GM21737 (cell line): ENCODE results near the gene PDE4DIP.
"Not testable (repeated sequence)": the region's sequence is repeated elsewhere in the genome, so short reads cannot be mapped to it uniquely, and the experiment has no call there.

ENCODE experiments used
- ATAC-seq: cut with Tn5 transposase; IDR thresholded peaks from one replicate; pipeline ENCODE4 v1.9.1; 2021; ENCODE audit warnings: mild to moderate bottlenecking, moderate library complexity; ENCODE audit not compliant: unreplicated experiment

PDE4DIP gene

DNA sequence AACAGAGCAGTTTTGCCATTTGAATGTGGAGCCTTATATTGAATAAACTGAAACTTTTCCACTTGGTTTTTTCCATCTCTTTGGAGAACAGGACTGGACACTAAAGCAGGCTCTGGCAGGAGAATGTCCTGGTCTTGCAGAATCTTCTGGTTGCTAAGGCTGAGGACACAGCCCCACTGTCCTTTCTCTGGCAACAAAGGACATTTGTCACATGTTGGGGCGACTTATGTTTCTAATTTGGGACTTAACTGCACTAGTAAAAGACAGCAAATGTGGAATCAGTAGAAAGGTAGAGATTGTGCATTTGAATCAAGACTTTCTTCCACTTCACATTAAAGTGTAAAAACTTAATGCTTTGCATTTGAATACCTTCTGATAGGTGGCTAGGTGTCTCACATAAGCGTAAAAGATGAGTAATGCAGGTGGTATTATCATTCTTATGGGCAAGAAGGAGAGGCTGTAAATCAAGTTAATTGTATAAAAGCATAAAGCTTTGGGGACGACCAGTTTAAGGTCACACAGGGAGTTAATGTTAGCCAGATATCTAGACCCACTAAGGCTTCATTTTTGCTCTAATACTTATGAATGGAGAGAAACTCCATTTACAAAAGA, 74.7 kb downstream of the PDE4DIP start:
- not testable (repeated sequence) for ATAC-seq

DNA sequence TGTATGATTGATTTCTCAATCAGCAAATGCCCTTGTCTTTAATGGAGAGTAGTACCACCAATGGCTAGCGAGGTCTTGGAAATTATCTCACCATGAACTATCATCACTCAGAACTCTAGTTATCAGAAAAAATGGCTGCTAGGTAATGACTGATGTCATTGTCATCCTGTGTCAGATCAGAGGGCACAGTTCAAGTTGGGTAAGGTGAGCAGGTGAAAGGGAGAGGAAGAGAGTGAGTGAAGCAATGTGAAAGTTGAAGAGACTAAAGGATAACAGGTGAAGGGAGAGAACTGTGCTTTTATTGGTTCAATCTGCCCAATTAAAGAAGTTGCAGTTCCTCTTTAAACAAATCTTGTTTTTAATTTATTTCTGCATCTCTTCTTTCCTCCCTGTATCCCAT, 76.8 kb downstream of the PDE4DIP start:
- not testable (repeated sequence) for ATAC-seq

DNA sequence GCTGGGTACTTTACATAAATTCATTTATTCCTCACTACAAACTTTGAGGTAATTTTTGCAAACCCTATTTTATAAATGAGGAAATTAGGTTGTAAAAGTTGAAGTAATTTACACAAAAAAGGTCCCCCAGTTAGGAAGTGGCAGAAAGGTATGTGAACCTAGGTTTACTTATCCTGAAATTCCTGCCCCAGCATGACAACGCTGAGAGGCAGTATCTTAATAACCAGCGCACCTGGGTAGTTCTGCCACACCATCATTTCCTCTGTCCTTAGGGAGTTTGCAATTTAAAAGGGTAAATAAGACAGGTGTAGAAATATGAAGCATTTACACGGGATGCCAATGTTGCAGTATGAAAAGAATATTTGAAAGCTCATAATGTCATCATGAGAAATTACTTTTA, 79.6 kb downstream of the PDE4DIP start:
- not testable (repeated sequence) for ATAC-seq

DNA sequence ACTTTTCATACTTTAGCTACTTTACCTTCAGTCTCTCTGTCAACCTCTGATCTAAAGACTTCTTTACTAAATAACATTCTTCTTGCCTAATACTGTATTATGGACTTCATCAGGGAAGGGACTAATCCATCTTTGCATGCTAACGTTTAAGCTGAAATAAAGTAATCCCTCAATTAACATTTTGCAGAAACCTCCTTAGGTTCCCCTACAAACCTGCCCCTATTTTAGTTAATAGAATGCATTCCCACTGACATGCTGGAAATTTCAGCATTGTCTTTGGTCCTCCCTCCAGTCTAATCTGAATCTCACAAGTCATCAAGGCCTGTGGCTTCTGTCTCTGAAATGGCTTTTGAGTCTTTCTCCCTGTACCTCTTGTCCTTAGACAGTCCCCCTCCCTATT, 83.4 kb downstream of the PDE4DIP start:
- not testable (repeated sequence) for ATAC-seq

DNA sequence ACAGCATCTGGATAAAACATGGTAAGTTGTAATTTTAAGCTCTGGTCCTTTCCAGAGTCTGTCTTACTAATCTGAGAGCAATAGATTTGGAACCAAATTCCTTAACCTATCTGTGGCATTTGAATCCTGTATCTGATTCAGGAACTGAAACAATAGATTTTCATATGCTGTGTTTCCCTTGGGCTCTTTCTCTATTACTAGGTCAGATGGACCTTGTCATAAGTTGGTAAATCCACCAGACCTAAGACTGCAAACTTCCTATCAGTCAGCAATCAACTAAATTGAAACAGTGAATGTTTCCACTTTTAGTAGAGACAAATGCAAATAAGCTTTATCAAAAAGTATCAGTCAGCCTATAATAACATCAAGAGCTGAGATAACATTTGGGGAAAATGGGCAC, 85.0 kb downstream of the PDE4DIP start:
- not testable (repeated sequence) for ATAC-seq

DNA sequence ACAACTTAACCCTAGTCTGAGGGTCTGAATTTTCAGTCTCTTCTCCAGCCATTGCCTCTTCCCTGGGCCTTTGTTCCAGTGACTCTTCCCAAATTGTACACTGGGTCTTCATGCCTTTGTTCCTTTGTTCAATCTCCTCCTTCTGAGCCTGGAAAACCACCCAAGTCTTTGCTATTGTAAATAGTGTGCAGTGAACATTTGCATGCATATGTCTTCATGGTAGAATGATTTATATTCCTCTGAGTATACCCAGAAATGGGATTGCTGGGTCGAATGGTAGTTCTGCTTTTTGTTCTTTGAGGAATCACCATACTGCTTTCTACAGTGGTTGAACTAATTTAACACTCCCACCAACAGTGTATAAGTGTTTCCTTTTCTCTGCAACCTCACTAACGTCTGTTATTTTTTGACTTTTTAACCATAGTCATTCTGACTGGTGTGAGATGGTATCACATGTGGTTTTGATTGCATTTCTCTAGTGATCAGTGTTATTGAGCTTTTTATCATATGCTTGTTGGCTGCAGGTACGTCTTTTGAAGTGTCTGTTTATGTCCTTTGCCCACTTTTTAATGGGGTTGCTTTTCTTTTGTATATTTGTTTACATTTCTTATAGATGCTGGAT, 91.3 kb downstream of the PDE4DIP start:
- not testable (repeated sequence) for ATAC-seq

DNA sequence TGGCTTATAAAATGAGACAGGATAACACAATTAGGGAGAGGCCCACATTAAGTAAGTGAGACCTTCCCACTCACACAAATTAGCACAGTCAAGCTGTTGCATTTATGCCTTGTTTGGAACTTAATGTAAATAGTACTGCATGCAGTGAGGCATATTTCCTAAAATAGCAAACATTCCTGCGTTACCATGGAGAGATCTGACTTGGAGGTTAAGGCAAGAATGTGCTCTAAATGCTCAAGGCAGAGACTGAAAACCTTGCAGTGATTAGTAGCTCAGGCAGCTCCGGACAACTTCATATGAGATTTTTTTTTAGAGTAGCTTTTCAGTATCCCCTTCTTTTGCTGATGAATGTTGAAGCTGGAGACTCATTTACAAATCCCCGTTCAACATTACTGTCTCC, 98.7 kb downstream of the PDE4DIP start:
- not testable (repeated sequence) for ATAC-seq

DNA sequence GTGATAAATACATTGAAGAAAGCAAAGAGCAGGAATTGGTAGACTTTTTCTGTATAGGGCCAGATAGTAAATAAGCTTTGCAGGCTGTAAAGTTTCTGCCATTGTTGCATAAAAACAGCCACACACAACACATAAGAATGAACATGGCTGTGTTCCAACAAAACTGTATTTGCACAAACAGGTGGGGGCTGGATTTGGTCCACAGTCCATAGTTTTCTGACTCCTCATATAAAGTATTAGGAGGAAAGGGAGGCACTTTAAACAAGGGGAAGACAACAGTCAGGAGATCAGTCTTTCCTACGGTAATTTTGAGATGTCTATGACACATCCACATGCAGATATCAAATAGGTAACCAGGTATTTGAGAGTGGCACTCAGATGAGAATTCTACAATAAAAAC, 100.9 kb downstream of the PDE4DIP start:
- ATAC-seq, result not testable (repeated sequence)

DNA sequence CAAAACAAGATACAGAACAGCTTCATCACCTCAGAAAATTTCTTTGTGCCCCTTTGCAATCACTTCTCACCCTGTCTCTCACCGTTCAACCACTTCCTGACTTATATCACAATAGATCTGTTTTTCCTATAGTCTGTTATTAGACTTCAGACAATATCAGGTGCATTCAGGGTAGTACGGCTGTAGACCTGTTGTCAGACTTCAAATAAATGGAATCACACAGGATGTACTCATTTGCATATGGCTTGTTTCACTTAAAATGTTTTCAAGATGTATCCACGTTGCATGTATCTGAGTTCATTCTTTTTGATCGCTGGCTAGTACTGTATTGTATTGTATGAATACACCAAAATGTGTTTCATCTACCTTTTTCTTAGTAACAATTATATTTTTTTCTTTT, 104.5 kb downstream of the PDE4DIP start:
- not testable (repeated sequence) for ATAC-seq

DNA sequence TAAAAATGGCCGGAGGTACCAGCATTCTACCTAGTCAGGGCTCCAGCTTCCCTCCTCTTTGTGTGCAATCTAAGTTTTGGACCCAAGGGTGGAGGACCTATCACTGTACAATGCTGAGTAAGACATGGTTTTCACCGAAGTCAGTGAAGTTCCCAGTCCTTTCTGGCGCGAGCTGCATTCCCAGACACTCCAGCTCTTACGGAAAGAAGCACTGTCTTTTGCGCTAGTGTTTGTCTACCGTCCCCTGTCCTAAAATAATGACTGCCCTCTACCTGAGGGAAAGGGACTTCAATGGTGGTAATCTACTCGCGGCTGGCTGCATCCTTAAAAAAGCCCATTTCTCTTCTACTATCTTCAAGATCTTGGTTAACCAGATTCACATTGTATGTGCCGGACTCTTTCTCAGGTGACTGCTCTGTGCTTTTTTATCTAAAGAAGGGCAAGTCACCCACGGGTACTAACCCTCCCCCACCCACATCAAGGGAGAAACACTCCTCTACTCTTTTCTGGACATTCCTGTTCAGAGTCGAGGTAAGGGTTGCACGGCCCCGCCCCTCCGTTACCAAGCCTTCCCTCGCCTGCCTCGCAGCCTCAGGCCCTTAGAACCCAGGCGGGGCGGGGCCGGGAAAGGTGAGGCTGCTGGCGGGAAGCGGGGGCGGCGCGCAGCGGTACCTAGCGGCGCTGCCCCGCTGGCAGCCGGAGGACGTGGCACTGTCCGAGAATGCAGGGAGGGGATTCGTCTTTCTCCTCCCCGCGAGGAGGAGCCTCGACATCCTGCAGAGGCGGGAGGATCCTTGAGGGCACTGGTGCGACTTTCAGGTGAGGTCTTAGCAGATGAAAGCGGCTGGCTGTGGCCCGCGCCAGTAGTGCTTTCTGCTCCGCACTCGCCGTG, 107.4 kb downstream of the PDE4DIP start:
- ATAC-seq, result peak; percentile 76

DNA sequence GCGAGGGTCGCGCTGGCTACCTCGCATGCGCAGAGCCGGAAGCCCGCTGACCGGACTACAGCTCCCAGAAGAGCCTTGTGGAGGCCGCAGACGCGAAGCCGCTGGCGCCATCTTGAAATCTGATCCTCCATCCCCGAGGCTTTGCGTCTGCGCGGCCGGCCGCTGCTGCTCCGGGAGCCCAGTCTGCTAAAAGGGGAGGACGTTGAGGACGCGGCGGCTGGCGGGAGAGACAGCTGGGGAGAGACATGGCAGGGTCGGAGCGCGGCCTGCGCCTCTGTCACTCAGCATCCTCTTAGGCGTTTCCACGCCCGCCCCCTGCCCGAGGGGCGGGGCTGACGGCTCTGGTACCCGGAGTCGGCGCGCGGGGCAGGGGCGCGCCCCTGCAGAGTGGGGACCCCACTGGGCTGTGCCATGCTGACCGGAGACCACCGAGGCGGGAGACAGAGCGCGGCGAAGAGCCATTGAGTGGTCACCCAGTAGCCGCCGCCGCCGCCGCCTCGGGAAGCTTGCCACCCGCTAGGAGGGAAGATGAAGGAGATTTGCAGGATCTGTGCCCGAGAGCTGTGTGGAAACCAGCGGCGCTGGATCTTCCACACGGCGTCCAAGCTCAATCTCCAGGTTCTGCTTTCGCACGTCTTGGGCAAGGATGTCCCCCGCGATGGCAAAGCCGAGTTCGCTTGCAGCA, 108.2 kb downstream of the PDE4DIP start:
- peak; percentile 62 for ATAC-seq

DNA sequence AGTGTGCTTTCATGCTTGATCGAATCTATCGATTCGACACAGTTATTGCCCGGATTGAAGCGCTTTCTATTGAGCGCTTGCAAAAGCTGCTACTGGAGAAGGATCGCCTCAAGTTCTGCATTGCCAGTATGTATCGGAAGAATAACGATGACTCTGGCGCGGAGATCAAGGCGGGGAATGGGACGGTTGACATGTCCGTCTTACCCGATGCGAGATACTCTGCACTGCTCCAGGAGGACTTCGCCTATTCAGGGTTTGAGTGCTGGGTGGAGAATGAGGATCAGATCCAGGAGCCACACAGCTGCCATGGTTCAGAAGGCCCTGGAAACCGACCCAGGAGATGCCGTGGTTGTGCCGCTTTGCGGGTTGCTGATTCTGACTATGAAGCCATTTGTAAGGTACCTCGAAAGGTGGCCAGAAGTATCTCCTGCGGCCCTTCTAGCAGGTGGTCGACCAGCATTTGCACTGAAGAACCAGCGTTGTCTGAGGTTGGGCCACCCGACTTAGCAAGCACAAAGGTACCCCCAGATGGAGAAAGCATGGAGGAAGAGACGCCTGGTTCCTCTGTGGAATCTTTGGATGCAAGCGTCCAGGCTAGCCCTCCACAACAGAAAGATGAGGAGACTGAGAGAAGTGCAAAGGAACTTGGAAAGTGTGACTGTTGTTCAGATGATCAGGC, 108.8 kb downstream of the PDE4DIP start:
- ATAC-seq, result not testable (repeated sequence)

DNA sequence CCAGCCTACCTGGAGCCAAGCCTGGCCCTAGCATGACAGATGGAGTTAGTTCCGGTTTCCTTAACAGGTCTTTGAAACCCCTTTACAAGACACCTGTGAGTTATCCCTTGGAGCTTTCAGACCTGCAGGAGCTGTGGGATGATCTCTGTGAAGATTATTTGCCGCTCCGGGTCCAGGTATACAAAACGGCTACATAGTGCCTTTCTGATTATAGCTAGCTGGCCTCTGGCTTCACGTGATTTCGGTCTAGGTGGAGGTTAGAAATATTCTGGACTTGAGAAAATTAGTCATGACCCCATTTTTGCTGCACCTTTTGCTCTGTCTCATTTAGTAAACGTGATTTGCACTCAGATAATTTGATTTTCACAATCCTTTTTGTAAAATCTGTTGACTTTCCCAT, 109.5 kb downstream of the PDE4DIP start:
- not testable (repeated sequence) for ATAC-seq

DNA sequence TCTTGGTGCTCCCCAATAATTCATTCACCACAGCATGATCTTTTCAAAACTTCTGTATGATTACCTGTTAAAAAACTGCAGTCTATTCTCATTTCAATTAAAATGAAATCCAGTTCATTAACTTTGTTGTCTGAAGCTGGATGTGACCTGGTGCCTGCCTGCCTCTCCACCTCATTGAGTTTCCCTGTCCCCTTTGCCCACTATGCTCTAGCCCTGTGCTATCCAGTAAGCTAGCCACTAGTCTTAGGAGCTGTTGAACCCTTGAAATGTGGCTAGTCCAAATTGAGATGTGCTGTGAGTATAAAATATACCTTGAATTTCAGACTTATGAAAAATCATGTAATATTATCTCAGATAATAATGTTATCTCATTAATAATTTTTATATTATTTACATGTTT, 114.1 kb downstream of the PDE4DIP start:
- not testable (repeated sequence) for ATAC-seq

DNA sequence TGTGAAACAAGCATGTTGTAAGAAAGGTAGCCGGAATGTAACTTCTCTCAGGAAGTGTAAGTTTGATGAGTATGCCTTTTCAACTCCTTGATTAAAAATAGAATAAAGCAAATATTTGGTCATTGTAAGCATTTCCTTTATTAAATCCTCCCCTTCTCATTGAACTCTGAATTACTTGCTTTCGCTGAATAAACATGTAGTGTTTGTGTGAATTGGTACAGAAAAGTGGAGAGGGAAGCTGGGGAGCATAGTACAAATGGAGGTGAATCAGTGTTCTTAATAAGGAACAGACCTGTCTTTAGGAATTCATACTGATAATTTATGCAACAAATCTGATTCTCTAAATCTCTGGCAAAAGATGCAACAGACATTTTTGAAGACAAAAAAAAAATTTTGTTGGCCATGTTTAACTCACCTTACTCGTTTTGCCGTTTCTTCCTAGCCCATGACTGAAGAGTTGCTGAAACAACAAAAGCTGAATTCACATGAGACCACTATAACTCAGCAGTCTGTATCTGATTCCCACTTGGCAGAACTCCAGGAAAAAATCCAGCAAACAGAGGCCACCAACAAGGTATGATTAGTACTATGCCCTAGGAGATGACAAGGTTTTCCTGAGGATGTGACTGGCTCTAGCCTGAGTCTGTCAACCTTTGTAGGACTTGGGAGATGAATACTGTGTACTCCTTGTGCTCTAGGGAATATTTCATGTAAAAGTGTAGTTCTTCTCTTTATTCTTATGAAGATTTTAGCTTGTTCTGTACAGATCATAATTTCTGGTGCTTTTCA, 116.2 kb downstream of the PDE4DIP start:
- not testable (repeated sequence) for ATAC-seq

DNA sequence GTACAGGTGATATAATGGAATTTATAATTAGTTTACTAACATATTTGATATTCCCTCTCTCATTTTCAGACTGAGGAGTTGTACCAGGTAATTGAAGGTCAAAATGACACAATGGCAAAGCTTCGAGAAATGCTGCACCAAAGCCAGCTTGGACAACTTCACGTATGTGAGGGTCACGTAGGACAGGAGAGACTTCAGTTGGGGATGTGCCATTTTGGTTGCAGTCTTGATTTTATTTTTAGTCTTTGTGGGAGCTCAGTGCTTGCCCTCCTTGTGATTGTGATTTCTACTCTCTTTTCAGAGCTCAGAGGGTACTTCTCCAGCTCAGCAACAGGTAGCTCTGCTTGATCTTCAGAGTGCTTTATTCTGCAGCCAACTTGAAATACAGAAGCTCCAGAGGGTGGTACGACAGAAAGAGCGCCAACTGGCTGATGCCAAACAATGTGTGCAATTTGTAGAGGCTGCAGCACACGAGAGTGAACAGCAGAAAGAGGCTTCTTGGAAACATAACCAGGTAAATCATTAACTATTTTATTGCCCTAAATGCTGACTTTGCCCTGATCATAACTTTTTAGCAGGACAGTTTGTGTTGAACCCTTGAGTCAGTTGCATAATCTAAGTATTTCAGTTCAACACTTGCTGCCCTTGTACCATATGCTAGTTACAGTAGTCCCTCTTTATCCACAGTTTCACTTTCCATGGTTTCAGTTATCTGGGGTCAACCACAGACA, 118.1 kb downstream of the PDE4DIP start:
- ATAC-seq, result not testable (repeated sequence)

DNA sequence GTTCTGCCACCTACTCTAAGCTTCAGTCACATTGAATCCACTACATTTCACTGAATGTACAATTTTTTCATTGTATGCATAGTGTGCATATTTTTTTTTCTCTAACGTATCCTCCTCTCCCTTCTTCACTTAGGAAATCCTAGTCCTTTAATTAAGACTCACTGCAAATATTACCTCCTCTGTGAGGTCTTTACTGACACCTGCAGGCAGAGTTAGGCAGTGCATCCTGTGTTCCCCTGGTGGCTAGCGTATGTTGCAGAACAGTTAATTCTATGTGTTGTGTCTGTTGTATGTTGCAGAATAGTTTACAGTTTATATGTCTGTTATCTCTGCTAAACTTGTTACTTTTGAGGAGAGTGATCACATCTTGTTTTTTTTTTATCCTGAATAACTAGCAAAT, 121.9 kb downstream of the PDE4DIP start:
- not testable (repeated sequence) for ATAC-seq

DNA sequence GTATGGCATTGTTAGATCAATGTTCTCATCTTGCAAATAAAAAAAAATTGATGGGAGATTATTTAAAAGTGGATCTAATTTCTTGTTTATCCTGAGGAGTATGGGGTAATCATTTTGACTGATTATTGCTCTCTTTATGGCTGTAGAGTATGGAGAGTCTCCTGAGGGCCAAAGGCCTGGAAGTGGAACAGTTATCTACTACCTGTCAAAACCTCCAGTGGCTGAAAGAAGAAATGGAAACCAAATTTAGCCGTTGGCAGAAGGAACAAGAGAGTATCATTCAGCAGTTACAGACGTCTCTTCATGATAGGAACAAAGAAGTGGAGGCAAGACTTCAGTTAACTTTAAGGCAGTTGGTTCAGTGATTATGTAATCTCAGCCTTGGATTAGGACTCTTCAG, 123.4 kb downstream of the PDE4DIP start:
- not testable (repeated sequence) for ATAC-seq

DNA sequence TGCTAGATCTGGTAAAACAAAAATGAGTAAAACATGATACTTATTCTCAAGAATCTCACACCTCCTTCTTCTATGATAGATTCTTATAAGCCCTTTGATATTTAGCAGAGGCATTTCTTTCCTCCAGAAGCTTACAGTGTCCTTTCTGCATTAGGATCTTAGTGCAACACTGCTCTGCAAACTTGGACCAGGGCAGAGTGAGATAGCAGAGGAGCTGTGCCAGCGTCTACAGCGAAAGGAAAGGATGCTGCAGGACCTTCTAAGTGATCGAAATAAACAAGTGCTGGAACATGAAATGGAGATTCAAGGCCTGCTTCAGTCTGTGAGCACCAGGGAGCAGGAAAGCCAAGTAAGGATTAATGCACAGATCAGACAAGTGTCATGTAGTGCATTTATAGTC, 124.5 kb downstream of the PDE4DIP start:
- not testable (repeated sequence) for ATAC-seq
